ENCODE results near the gene GABARAP. TPM values are rescaled to one million over a fixed set of nuclear protein-coding genes. Genes with fewer than 3 reads are reported as not detected.
"Not testable (repeated sequence)": the region's sequence is repeated elsewhere in the genome, so short reads cannot be mapped to it uniquely, and the experiment has no call there.

Gene GABARAP
- total RNA-seq, 1 donor from 2014 or later = 587 TPM

GRCh38 chr17:7246779-7247178 lies 4.5 kb upstream of the GABARAP start:
- peaks cover 37% of the 10 kb centered on the region for H3K36me3 ChIP-seq
- H3K27ac ChIP-seq = no peak overlapping the region
- no peak for DNase-seq
- H3K4me1 ChIP-seq = peaks cover 35% of the 10 kb centered on the region
- intact Hi-C loops (cut with DNase I) = no loop called here
- TF ChIP-seq, protein P1, sequence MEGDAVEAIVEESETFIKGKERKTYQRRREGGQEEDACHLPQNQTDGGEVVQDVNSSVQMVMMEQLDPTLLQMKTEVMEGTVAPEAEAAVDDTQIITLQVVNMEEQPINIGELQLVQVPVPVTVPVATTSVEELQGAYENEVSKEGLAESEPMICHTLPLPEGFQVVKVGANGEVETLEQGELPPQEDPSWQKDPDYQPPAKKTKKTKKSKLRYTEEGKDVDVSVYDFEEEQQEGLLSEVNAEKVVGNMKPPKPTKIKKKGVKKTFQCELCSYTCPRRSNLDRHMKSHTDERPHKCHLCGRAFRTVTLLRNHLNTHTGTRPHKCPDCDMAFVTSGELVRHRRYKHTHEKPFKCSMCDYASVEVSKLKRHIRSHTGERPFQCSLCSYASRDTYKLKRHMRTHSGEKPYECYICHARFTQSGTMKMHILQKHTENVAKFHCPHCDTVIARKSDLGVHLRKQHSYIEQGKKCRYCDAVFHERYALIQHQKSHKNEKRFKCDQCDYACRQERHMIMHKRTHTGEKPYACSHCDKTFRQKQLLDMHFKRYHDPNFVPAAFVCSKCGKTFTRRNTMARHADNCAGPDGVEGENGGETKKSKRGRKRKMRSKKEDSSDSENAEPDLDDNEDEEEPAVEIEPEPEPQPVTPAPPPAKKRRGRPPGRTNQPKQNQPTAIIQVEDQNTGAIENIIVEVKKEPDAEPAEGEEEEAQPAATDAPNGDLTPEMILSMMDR (IDR thresholded peaks at IDR 0.05) = no peak
- ATAC-seq = no peak
- no peaks in the 10 kb centered on the region for H3K9me3 ChIP-seq
- H3K4me3 ChIP-seq = no peak overlapping the region
- H3K27me3 ChIP-seq (ENCODE audit: low read depth) = no peaks in the 10 kb centered on the region

- Histone ChIP-seq H3K4me3 (peak overlapping the region; percentile 95), H3K4me1 (peaks cover 35% of the 10 kb centered on the region), H3K36me3 (peaks cover 54% of the 10 kb centered on the region), H3K27ac (peak overlapping the region; percentile 96)
- H3K9me3 ChIP-seq; H3K27me3 ChIP-seq (ENCODE audit: low read depth); DNase-seq; ATAC-seq; intact Hi-C loops (cut with DNase I): not testable (repeated sequence)
These were observed 1.6 kb upstream of the GABARAP start for GRCh38 chr17:7243838-7244237.

GRCh38 chr17:7243453-7243729 lies 1.1 kb upstream of the GABARAP start:
- Histone ChIP-seq H3K9me3 (no peaks in the 10 kb centered on the region), H3K27me3 (ENCODE audit: low read depth) (no peaks in the 10 kb centered on the region), H3K36me3 (peaks cover 54% of the 10 kb centered on the region), H3K4me1 (peaks cover 30% of the 10 kb centered on the region), H3K4me3 (peak overlapping the region; percentile 95), H3K27ac (peak overlapping the region; percentile 96)
- DNase-seq = no peak
- ATAC-seq = no peak
- intact Hi-C loops (cut with DNase I) = no loop called here
- TF ChIP-seq, protein P1 (IDR thresholded peaks at IDR 0.05) = no peak

- Histone ChIP-seq H3K36me3 (peaks cover 54% of the 10 kb centered on the region), H3K4me1 (peaks cover 29% of the 10 kb centered on the region), H3K9me3 (no peaks in the 10 kb centered on the region), H3K4me3 (peak overlapping the region; percentile 95), H3K27me3 (ENCODE audit: low read depth) (no peaks in the 10 kb centered on the region), H3K27ac (peak overlapping the region; percentile 96)
- intact Hi-C loops (cut with DNase I) = no loop called here
- TF ChIP-seq, protein P1 (IDR thresholded peaks at IDR 0.05) = peak; percentile 8
- DNase-seq (peak; percentile 97), ATAC-seq (peak; percentile 77 to 80)
These were observed 636 bp upstream of the GABARAP start for GRCh38 chr17:7242717-7243452.

DNA sequence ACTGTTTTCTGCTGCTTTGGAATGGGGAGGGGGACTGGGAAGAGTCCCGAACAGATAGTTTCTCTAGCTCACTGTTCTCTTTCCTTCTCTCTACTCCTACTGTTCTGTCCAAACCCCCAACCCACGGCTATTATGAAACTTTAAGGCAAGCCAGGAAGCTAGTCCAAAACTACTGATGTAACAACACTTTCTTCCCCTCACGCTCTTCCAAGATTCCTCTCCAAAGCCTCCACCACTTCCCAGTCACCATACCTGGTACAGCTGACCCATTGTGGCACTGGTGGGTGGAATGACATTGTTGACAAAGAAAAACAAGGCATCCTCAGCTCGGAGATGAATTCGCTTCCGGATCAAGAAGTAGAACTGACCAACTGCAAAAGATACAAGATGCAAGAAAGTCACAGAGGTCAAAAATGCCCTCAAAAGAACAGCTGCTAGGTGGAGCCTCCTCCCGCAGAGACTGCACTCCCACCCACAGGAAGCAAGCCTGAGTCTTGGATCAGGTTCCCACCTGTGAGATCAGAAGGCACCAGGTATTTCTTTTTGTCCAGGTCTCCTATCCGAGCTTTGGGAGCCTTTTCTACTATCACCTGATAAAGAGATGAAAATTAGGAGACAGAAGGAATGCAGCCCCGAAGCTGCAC lies 1.0 kb downstream of the GABARAP start:
- H3K27ac ChIP-seq = peak overlapping the region; percentile 96

More for the DNA sequence above, 1.0 kb downstream of the GABARAP start:
- no peaks in the 10 kb centered on the region for H3K27me3 ChIP-seq (ENCODE audit: low read depth)
- intact Hi-C loops (cut with DNase I) = no loop called here
- H3K4me3 ChIP-seq = peak overlapping the region; percentile 95
- TF ChIP-seq, protein P1 (IDR thresholded peaks at IDR 0.05) = no peak
- H3K4me1 ChIP-seq = peaks cover 39% of the 10 kb centered on the region
- ATAC-seq (no peak), DNase-seq (no peak)
- H3K9me3 ChIP-seq = no peaks in the 10 kb centered on the region
- H3K36me3 ChIP-seq = peaks cover 55% of the 10 kb centered on the region

All from lower lobe of right lung (tissue), 2 donors.